Activated CD8-positive, alpha-beta memory T cell treated with anti-CD3 and anti-CD28 coated beads, Interleukin-2, amount 10 ng/mL, durations not matched to agents 7 days and 5 days (primary cell): ENCODE data around the gene GNB1. TPM values are rescaled to one million over a fixed set of nuclear protein-coding genes. Genes with fewer than 3 reads are reported as not detected.

Source experiments
- ATAC-seq: fragments of 150-1000 bp; cut with Tn5 transposase; one replicate; pipeline ENCODE4 v1.10.0; 2021; ENCODE audit warnings: moderate library complexity
- CTCF ChIA-PET: fragments of 350-600 bp; sonication (Branson Sonifier 250); formaldehyde crosslinking; loops from one replicate; lab custom pipeline; 2021; ENCODE audit warnings: antibody characterized with exemption; lab: Charles Lee
- DNase-seq: peaks from one replicate; pipeline ENCODE4 v3.0.0-alpha.2; 2020
- H3K27ac Mint-ChIP-seq: one replicate; pipeline ENCODE4 v1.8.0; 2021; ENCODE audit warnings: mild to moderate bottlenecking, mixed read lengths
- H3K27me3 Mint-ChIP-seq: one replicate; pipeline ENCODE4 v1.8.0; 2021; ENCODE audit warnings: mixed read lengths
- H3K36me3 Mint-ChIP-seq: one replicate; pipeline ENCODE4 v1.8.0; 2021; ENCODE audit warnings: mild to moderate bottlenecking, mixed read lengths
- H3K4me1 Mint-ChIP-seq: one replicate; pipeline ENCODE4 v1.8.0; 2021; ENCODE audit warnings: mixed read lengths
- H3K4me3 Mint-ChIP-seq: one replicate; pipeline ENCODE4 v1.8.0; 2021; ENCODE audit warnings: mild to moderate bottlenecking, moderate library complexity, mixed read lengths
- H3K9me3 Mint-ChIP-seq: one replicate; pipeline ENCODE4 v1.8.0; 2022; ENCODE audit warnings: low read depth, mixed read lengths
- total RNA-seq, 2 experiments: library from RNA; stranded (reverse); gene quantifications; one replicate each; pipeline ENCODE4 v1.2.3, GENCODE V29; 2021

The GNB1 gene
- total RNA-seq, 2 experiments from 2014 or later, result 426 to 473 TPM

DNA sequence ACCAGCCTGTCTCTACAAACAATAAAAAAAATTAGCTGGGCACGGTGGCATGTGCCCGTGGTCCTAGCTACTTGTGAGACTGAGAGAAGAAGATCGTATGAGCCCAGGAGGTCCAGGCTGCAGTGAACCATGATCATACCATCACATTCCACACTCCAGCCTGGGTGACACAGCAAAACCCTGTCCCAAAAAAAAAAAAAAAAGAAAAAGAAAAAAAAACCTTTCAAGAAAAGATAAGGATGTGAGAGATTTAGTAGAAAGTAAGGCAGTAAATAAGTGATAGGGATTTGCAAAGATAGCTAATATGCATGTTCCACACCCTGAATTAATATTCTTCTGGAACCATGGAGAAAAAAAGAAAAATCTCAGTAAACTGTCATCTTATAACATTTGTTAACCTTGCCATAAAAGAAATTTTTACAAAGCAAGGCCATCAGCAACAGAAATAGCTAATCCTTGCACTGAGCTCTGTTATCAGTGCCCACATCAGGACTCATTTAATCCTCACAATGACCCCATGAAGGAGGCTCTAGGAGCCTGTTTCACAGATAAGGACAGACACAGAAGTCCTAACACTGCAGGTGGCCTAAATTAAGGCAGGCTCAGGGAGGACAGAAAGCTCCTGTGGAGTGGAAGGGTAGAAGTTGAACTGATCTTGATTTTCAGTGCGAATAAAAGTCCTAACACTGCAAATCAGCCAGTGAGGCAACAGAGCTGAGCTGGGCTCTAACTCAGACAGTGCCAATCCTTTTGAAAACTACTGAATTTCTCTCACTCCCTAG lies 7.6 kb downstream of the GNB1 start:
- no peak for ATAC-seq
- no peak overlapping the region for H3K4me3 Mint-ChIP-seq

DNA sequence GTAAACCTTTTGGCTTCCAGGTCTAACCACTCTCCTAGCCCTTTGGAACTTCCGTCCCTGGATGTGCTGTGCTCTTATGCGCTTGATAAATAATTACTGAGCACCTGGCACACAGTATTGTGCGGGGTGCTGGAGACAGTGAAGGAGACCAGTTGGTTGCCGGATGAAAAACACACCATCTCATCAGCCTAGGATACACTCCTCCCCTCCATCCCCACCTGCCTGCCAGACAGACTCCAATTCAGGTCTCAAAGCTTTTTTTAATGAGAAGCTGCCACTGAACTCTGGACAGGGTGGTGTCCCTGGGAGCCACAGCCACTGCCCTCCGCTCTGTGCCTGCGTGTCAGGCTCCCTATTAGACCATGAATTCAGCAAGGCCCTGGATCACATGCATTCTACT lies 9.2 kb downstream of the GNB1 start:
- Mint-ChIP-seq H3K36me3 (peaks cover 23% of the 10 kb centered on the region), H3K4me3 (no peak overlapping the region), H3K27ac (peak overlapping the region; percentile 63), H3K4me1 (peaks cover 46% of the 10 kb centered on the region), H3K9me3 (no peaks in the 10 kb centered on the region), H3K27me3 (no peaks in the 10 kb centered on the region)
- no peak for DNase-seq
- CTCF ChIA-PET, result interaction anchor here (2.4 kb wide), 1 partner anchor 24 kb away, joined by 10 read pairs; no protein-coding TSS in a partner anchor
- no peak for ATAC-seq

More for the DNA sequence above, 7.6 kb downstream of the GNB1 start:
- Mint-ChIP-seq H3K9me3 (no peaks in the 10 kb centered on the region), H3K27me3 (no peaks in the 10 kb centered on the region), H3K27ac (peak overlapping the region; percentile 32), H3K4me1 (peaks cover 47% of the 10 kb centered on the region), H3K36me3 (peaks cover 23% of the 10 kb centered on the region)
- CTCF ChIA-PET, result interaction anchor here (0.7 to 1.8 kb wide), 5 partner anchors 9 to 205 kb away, joined by 3 to 6 read pairs (median 5); no protein-coding TSS in a partner anchor
- DNase-seq, result no peak

DNA sequence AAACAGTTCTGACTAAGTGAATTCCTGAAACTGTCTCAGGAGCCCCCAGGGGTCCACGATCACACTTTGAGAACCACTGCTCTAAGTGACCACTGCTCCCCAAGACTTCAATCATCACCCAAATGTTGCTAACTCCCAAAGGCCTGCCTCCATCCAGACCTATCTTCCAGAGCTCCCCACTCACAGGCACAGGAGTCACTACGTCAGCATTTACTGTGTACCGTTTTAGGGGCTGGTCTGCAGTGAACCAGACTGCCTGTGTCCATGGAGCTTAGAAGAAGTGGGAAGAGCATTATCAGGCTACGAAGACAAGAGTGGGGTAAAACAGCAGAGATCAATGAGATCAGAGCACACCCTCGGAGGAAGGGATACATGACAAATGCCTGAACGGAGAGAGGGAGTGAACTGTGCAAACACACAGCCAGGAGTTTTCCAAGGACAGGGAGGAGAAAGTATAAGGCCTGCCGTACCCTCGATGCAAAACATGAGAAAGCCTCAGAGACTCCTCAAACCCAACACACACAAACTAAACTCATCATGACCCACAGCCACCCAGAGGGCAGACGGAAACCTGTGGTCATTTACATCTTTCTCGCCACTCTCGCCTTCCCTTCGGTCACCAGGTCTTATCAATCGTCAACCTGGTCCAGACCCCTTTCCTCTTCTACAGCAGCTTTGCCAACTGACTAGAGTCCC lies 10.1 kb downstream of the GNB1 start:
- Mint-ChIP-seq H3K4me3 (no peak overlapping the region), H3K27me3 (no peaks in the 10 kb centered on the region), H3K36me3 (peaks cover 27% of the 10 kb centered on the region), H3K9me3 (no peaks in the 10 kb centered on the region), H3K27ac (no peak overlapping the region), H3K4me1 (peaks cover 51% of the 10 kb centered on the region)
- no peak for ATAC-seq
- DNase-seq, result no peak
- CTCF ChIA-PET, result interaction anchor here (2.4 kb wide), 1 partner anchor 25 kb away, joined by 10 read pairs; no protein-coding TSS in a partner anchor

DNA sequence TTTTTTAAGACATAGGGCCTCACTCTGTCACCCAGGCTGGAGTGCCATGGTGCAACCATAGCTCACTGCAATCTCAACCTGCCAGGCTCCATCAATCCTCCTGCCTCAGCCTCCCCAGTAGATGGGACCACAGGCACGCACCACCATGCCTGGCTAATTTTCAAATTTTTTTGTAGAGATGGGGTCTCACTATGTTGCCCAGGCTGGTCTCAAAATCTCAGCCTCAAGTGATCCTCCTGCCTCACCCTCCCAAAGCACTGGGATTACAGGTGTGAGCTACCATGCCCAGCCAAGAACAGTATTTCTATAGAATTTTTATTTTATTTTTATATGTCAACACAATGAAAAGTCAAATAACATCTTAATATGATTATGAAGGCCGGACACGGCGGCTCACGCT lies 10.9 kb downstream of the GNB1 start:
- CTCF ChIA-PET, result interaction anchor here (2.4 kb wide), 1 partner anchor 26 kb away, joined by 10 read pairs; no protein-coding TSS in a partner anchor
- no peak for ATAC-seq
- Mint-ChIP-seq H3K4me3 (no peak overlapping the region), H3K4me1 (peaks cover 56% of the 10 kb centered on the region), H3K27me3 (no peaks in the 10 kb centered on the region), H3K27ac (no peak overlapping the region), H3K9me3 (no peaks in the 10 kb centered on the region), H3K36me3 (peaks cover 35% of the 10 kb centered on the region)
- no peak for DNase-seq

DNA sequence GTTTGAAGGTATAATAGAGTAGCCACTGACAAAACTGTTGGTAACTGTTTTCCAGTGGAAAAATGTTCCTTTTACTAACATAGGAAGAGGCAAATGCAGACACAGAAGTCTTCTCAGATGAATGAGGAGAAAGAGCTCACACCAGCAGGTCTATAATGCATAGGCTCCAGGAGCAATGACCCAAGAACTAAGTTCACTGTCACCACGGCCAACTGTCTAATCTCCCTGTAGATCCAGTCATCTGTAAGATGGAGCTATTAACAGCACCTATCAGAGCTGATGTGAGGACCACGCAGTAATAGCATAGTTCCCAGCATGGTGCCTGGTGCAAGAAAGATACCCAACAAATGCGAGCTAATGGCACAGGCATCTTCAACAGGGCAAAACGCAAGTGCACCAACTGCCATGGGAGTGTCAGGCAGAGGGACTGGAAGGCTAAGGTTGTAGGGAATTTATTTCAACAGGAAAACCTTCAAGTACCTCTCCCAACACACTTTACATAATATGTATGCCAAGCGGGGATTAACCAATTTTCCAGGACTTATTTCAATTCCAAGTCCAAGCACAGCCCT lies 12.9 kb downstream of the GNB1 start:
- no peak for ATAC-seq
- CTCF ChIA-PET, result interaction anchor here (0.9 to 1.3 kb wide), 3 partner anchors 8 to 166 kb away, joined by 3 to 4 read pairs (median 3); no protein-coding TSS in a partner anchor
- Mint-ChIP-seq H3K4me1 (peaks cover 54% of the 10 kb centered on the region), H3K9me3 (no peaks in the 10 kb centered on the region), H3K4me3 (no peak overlapping the region), H3K27me3 (no peaks in the 10 kb centered on the region), H3K36me3 (peaks cover 46% of the 10 kb centered on the region), H3K27ac (peak overlapping the region; percentile 32)
- no peak for DNase-seq

DNA sequence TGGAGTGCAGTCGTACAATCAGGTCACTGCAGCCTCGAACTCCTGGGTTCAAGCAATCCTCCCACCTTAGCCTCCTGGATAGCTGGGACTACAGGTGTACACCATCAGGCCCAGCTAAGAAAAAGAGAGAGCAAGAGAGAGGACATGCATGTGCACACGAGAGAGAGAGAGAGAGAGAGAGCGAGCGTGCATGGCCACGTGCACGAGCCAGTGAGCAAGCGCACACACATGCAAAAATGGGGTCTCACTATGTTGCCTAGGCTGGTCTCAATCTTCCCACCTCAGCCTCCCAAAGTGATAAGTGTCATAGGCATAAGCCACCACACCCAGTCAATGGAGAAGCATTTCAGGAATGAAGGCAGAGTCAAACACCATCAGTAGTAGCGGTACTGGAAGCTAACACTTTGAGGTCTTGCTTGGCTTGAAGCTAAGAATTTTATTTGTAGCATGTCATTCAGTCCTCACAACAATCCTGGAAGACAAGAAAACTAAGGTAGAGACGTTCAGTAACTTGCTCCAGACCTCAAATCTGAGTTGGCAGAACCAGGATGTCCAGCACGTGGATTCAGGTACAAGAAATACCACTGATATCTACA lies 14.5 kb downstream of the GNB1 start:
- Mint-ChIP-seq H3K27ac (peak overlapping the region; percentile 86), H3K9me3 (no peaks in the 10 kb centered on the region), H3K4me1 (peaks cover 57% of the 10 kb centered on the region), H3K4me3 (peak overlapping the region; percentile 24), H3K36me3 (peaks cover 56% of the 10 kb centered on the region), H3K27me3 (no peaks in the 10 kb centered on the region)
- ATAC-seq, result no peak
- CTCF ChIA-PET, result interaction anchor here (1.1 to 1.2 kb wide), 2 partner anchors 47 to 83 kb away, joined by 3 read pairs; no protein-coding TSS in a partner anchor
- DNase-seq, result no peak

DNA sequence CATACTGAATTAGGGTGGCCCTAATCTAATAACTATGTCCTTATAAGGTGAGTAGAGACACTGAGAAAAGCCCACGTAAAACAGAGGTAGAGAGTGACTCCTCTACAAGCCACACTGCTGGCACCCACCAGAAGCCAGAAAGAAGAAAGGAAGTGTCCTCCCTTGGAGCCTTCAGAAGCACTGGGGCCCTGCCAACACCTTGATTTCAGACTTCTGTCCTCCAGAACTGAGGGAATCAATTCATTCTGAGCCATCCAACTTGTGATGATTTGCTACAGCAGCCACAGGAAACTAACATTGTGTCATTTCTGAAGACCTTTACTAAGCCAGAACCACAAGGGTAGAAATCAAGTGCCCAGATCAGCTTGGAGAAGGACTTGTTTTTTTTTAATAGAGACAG lies 15.0 kb downstream of the GNB1 start:
- DNase-seq, result peak; percentile 71
- H3K36me3 Mint-ChIP-seq, result peaks cover 59% of the 10 kb centered on the region
- peak overlapping the region; percentile 24 for H3K4me3 Mint-ChIP-seq
- H3K27ac Mint-ChIP-seq, result peak overlapping the region; percentile 86
- peaks cover 55% of the 10 kb centered on the region for H3K4me1 Mint-ChIP-seq
- peak; percentile 84 for ATAC-seq
- no peaks in the 10 kb centered on the region for H3K27me3 Mint-ChIP-seq
- H3K9me3 Mint-ChIP-seq, result no peaks in the 10 kb centered on the region
- CTCF ChIA-PET, result interaction anchor here (1.1 to 1.2 kb wide), 3 partner anchors 33 to 82 kb away, joined by 3 to 4 read pairs (median 3); no protein-coding TSS in a partner anchor

DNA sequence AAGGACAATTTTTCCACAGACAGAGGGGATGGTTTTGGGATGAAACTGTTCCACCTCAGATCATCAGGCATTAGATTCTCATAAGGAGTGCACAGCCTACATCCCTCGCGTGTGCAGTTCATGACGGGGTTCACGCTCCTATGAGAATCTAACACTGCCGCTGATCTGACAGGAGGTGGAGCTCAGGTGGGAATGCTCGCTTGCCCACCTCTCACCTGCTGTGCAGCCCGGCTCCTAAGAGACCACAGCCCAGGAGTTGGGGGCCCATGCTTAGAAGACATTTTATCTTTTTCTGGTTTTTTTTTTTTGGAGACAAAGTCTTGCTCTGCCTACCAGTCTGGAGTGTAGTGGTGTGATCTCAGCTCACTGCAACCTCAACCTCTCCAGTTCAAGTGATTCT lies 16.0 kb downstream of the GNB1 start:
- peaks cover 60% of the 10 kb centered on the region for H3K36me3 Mint-ChIP-seq
- ATAC-seq, result no peak

DNA sequence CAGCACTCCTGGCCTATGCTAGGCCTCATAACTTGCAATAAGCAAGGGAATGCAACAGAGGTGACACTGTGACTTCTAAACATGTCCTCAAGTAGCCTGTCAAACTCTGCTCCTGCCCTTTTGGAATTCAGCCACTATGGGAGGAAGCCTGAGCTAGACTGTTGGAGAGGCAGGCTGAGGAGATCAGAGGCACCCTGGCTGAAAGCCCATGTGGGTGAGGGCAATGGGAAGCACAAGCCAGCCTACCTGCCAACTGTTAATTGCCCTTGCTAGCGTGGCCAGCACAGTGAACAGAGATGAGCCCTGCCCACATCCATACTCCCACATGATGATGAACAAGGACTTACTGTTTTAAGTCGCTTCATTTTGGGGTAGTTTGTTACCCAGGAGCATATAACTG lies 17.7 kb downstream of the GNB1 start:
- CTCF ChIA-PET, result no interaction called here
- peaks cover 45% of the 10 kb centered on the region for H3K4me1 Mint-ChIP-seq
- H3K27ac Mint-ChIP-seq, result no peak overlapping the region
- peaks cover 59% of the 10 kb centered on the region for H3K36me3 Mint-ChIP-seq
- no peaks in the 10 kb centered on the region for H3K9me3 Mint-ChIP-seq
- no peaks in the 10 kb centered on the region for H3K27me3 Mint-ChIP-seq
- ATAC-seq, result no peak
- no peak for DNase-seq
- no peak overlapping the region for H3K4me3 Mint-ChIP-seq

More for the DNA sequence above, 16.0 kb downstream of the GNB1 start:
- Mint-ChIP-seq H3K27ac (peak overlapping the region; percentile 5), H3K27me3 (no peaks in the 10 kb centered on the region), H3K4me1 (peaks cover 53% of the 10 kb centered on the region), H3K4me3 (no peak overlapping the region), H3K9me3 (no peaks in the 10 kb centered on the region)
- DNase-seq, result no peak
- CTCF ChIA-PET, result interaction anchor here (1.0 to 1.2 kb wide), 3 partner anchors 17 to 34 kb away, joined by 3 to 4 read pairs (median 3); no protein-coding TSS in a partner anchor

DNA sequence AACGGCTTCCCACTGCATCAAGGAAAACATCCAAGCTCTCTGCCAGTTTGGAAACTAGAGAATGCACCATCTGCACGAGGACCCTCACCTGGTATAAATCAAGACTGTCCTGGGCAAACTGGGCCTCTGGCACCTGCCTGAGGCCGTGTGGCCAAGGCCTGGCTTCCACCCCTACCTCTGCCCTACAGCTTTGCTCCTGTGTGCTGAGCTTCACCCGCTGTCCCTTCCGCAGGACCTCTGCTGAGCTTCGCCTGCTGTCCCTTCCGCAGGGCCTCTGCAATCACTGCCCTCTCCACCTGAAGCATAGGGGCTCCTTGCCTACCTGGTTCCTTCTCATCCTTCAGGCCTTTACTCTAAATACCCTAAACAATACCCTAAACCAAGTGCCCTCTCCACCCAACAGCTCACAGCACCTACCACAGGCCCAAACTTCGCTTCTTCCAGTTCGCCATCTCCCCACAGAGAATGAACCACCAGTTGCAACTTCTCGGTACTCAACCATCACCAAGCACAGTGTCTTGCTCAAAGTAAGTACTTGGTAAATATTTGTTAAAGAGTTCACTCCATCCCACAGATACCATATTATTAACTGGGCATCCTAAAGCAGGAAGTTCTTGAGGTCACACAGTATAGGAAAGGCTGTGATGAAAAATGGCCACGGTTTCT lies 18.4 kb downstream of the GNB1 start:
- Mint-ChIP-seq H3K9me3 (no peaks in the 10 kb centered on the region), H3K36me3 (peaks cover 56% of the 10 kb centered on the region), H3K27ac (no peak overlapping the region), H3K4me3 (no peak overlapping the region), H3K27me3 (no peaks in the 10 kb centered on the region), H3K4me1 (peaks cover 38% of the 10 kb centered on the region)
- no peak for ATAC-seq
- DNase-seq, result no peak
- CTCF ChIA-PET, result no interaction called here

DNA sequence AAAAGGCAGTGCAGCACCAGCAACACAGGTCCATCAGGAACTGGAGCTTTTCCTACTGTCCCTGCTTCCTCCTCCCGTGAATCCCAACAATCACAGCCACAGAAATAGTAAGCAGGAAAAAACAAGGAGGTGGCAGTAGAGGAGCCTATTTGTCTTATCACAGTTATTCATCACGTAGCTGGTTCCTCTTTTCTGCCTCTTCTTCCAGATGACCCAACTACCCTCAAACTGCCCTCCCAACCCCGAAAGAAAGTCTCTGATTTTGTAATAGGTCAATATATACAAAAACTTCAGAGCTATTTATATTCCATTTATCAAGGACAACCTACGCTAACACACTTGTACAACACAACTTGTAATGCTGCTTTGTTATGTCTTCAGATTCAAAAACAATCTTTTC lies 21.4 kb downstream of the GNB1 start:
- no peak overlapping the region for H3K4me3 Mint-ChIP-seq
- CTCF ChIA-PET, result interaction anchor here (1.8 kb wide), 1 partner anchor 19 kb away, joined by 6 read pairs; no protein-coding TSS in a partner anchor
- DNase-seq (no peak), ATAC-seq (no peak)
- no peaks in the 10 kb centered on the region for H3K27me3 Mint-ChIP-seq
- H3K4me1 Mint-ChIP-seq, result peaks cover 33% of the 10 kb centered on the region
- peaks cover 47% of the 10 kb centered on the region for H3K36me3 Mint-ChIP-seq
- H3K27ac Mint-ChIP-seq, result no peak overlapping the region
- no peaks in the 10 kb centered on the region for H3K9me3 Mint-ChIP-seq

DNA sequence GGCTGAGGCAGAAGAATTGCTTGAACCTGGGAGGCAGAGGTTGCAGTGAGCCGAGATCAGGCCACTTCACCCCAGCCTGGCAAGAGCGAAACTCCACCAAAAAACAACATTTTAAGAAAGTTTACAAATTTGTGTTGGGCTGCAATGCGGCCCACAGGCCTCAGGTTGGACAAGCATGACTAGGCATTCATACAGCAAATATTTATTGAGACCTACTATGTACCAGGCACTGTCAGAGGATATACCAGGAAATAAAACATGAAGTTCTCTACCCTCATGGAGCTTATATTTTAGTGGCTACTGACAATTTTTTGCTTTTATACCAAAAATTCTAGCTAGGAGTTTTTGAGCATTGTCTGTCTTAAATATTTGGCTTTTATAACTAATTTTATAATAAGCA lies 23.7 kb downstream of the GNB1 start:
- H3K27me3 Mint-ChIP-seq, result no peaks in the 10 kb centered on the region
- ATAC-seq, result no peak
- no peaks in the 10 kb centered on the region for H3K9me3 Mint-ChIP-seq
- no peak overlapping the region for H3K4me3 Mint-ChIP-seq
- H3K4me1 Mint-ChIP-seq, result peaks cover 39% of the 10 kb centered on the region
- H3K27ac Mint-ChIP-seq, result no peak overlapping the region
- CTCF ChIA-PET, result interaction anchor here (1.1 to 1.5 kb wide), 2 partner anchors 39 kb away, joined by 3 to 5 read pairs; no protein-coding TSS in a partner anchor
- DNase-seq, result no peak
- peaks cover 42% of the 10 kb centered on the region for H3K36me3 Mint-ChIP-seq
